ENCODE measurements around the gene SURF4.

SURF4 gene
- 281 to 378 (median 295) reads per million in 4 experiments for total RNA-seq

- peak; percentile 86 for DNase-seq
Observed at GRCh38 chr9:133375724-133376654, at the start of gene SURF4, which contains the start of gene STKLD1. Gene SURF4 (minus strand): TSS chr9:133376060. CDS start chr9:133375969, 91 bp downstream. Gene STKLD1 (plus strand): TSS chr9:133376366. CDS start chr9:133376474, 108 bp downstream.

- no peak for DNase-seq
Observed at GRCh38 chr9:133425049-133425632, 49.3 kb upstream of the SURF4 start.

GRCh38 chr9:133424187-133424586 lies 48.3 kb upstream of the SURF4 start:
- DNase-seq: no peak

GRCh38 chr9:133423216-133423615 lies 47.4 kb upstream of the SURF4 start:
- no peak for DNase-seq

GRCh38 chr9:133421615-133422542 lies 46.0 kb upstream of the SURF4 start, which contains the start of gene ADAMTS13:
Gene ADAMTS13 (plus strand): TSS chr9:133422367. CDS start chr9:133422444, 77 bp downstream.
- DNase-seq: no peak

GRCh38 chr9:133420392-133420827 lies 44.5 kb upstream of the SURF4 start:
- no peak for DNase-seq

GRCh38 chr9:133419005-133419404 lies 43.1 kb upstream of the SURF4 start:
- DNase-seq: no peak

- peak; percentile 67 for DNase-seq
Observed at GRCh38 chr9:133417541-133418461, 41.9 kb upstream of the SURF4 start, which contains the start of gene REXO4. Gene REXO4 (minus strand): TSS chr9:133418010. CDS start chr9:133417844, 166 bp downstream.

GRCh38 chr9:133415170-133415569 lies 39.3 kb upstream of the SURF4 start:
- no peak for DNase-seq

GRCh38 chr9:133408042-133408441 lies 32.2 kb upstream of the SURF4 start:
- DNase-seq: no peak

GRCh38 chr9:133406480-133407307 lies 30.8 kb upstream of the SURF4 start:
- peak; percentile 59 for DNase-seq

- no peak for DNase-seq
Observed at GRCh38 chr9:133405508-133406438, 29.9 kb upstream of the SURF4 start.

GRCh38 chr9:133404454-133405002 lies 28.7 kb upstream of the SURF4 start:
- DNase-seq: no peak

- peak; percentile 32 for DNase-seq
Observed at GRCh38 chr9:133403766-133404453, 28.1 kb upstream of the SURF4 start.

GRCh38 chr9:133402689-133403088 lies 26.8 kb upstream of the SURF4 start:
- DNase-seq: no peak

GRCh38 chr9:133401588-133401987 lies 25.7 kb upstream of the SURF4 start:
- no peak for DNase-seq

- no peak for DNase-seq
Observed at GRCh38 chr9:133400292-133400691, 24.4 kb upstream of the SURF4 start.

GRCh38 chr9:133397895-133398294 lies 22.0 kb upstream of the SURF4 start:
- DNase-seq: no peak

All from effector CD8-positive, alpha-beta T cell (primary cell).